ENCODE measurements around the gene IFI27.

Gene IFI27

DNA sequence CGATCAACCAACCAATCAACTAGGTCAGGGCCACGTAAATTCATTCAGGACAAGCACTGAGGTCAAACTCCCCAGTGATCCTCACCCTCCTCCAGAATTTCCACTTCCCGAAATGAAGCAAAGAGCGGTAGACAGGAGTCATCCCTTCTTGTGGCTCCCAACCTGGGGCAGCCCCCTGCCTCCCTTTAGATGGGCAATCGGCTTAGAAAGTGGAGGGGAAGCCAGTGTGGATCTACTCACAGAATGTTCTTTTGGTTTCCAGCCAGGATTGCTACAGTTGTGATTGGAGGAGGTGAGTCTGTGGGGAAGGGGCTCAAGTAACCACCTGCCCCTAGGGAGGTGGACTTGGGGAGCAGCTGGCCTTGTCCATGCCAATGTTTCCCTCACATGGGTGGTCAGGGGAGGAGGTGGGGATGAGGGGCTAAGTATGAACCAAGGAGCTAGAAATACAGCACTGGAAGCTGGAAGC is 4.1 kb downstream of the IFI27 start:
- no peak for DNase-seq (ENCODE audit: low read depth, low spot score)
- Histone ChIP-seq H3K4me3 (ENCODE audit: low read length) (no peak overlapping the region), H3K27me3 (ENCODE audit: control insufficient read depth, insufficient read depth, low read length) (no peaks in the 10 kb centered on the region), H3K27ac (ENCODE audit: low read length) (no peak overlapping the region), H3K36me3 (ENCODE audit: control insufficient read depth, insufficient read depth, low read length) (no peaks in the 10 kb centered on the region), H3K4me1 (ENCODE audit: control insufficient read depth, insufficient read depth, low read length) (no peaks in the 10 kb centered on the region), H3K9me3 (ENCODE audit: control insufficient read depth, insufficient read depth, low read length) (no peaks in the 10 kb centered on the region)
- no CpG with 5 or more reads among the region's 5 CpGs for WGBS (ENCODE audit: insufficient coverage, insufficient read length)

DNA sequence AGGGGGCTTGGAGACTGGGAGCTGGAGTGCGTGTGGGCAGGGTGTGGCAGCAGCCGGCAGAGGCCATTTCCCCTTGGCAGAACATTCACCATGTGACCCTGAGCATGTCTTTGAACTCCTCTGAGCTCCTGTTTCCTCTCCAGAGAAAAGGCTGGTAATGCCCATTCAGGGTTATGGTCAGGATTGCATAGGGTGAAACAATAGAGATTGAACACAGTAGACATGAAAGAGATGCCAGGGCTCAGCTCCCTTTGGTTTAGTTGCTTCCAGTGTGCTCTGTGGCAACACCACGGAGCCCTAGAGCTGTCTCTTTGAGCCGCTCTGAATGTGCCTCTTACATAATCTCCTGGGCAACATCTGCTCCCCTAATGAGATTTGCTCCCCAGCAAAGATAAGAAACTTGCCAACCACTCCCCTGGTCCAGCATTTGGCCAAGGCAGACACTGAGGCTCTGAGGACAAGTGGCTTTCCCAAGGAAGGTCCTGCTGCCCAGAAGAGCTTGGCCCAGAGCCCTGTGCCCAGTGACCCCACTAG is 4.6 kb downstream of the IFI27 start:
- Histone ChIP-seq H3K27me3 (ENCODE audit: control insufficient read depth, insufficient read depth, low read length) (no peaks in the 10 kb centered on the region), H3K27ac (ENCODE audit: low read length) (no peak overlapping the region), H3K36me3 (ENCODE audit: control insufficient read depth, insufficient read depth, low read length) (no peaks in the 10 kb centered on the region), H3K9me3 (ENCODE audit: control insufficient read depth, insufficient read depth, low read length) (no peaks in the 10 kb centered on the region), H3K4me3 (ENCODE audit: low read length) (no peak overlapping the region), H3K4me1 (ENCODE audit: control insufficient read depth, insufficient read depth, low read length) (no peaks in the 10 kb centered on the region)
- no peak for DNase-seq (ENCODE audit: low read depth, low spot score)
- WGBS (ENCODE audit: insufficient coverage, insufficient read length), result no CpG with 5 or more reads among the region's 4 CpGs

DNA sequence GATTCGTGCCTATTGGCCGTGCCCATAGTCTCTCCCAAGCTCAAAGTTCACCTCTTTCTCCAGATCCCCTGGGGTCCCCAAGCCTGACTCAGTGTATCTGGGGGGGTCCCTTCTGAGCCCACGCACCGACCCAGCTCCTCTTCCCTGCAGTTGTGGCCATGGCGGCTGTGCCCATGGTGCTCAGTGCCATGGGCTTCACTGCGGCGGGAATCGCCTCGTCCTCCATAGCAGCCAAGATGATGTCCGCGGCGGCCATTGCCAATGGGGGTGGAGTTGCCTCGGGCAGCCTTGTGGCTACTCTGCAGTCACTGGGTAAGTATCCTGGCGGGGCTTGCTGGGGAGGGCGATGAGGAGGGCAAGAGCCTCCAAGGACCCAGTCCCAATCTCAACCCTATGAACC is 5.1 kb downstream of the IFI27 start:
- Histone ChIP-seq H3K27me3 (ENCODE audit: control insufficient read depth, insufficient read depth, low read length) (no peaks in the 10 kb centered on the region), H3K27ac (ENCODE audit: low read length) (no peak overlapping the region), H3K4me1 (ENCODE audit: control insufficient read depth, insufficient read depth, low read length) (no peaks in the 10 kb centered on the region), H3K36me3 (ENCODE audit: control insufficient read depth, insufficient read depth, low read length) (no peaks in the 10 kb centered on the region), H3K9me3 (ENCODE audit: control insufficient read depth, insufficient read depth, low read length) (no peaks in the 10 kb centered on the region), H3K4me3 (ENCODE audit: low read length) (no peak overlapping the region)
- DNase-seq (ENCODE audit: low read depth, low spot score), result no peak
- whole genome bisulfite sequencing (ENCODE audit: insufficient coverage, insufficient read length), result no CpG with 5 or more reads among the region's 15 CpGs

DNA sequence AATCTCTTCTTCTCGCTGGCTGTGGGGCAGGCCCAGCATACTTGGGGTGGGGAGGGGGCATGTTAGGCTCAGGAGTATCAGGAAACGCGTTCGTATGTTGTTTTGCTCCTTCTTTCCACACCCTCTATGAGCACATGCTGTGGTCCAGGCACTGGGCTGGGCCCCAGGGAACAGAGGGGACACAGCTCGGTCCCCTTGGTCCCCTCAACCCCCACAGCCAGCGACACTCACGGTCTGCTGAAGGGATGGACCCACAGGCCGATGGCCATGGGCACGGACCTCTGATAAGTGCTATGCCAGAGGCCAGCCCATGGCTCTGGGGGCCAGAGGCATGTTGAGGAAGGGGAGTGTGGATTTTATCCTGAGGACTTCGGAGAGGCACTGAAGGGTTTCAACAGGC is 6.2 kb downstream of the IFI27 start:
- Histone ChIP-seq H3K36me3 (ENCODE audit: control insufficient read depth, insufficient read depth, low read length) (no peaks in the 10 kb centered on the region), H3K9me3 (ENCODE audit: control insufficient read depth, insufficient read depth, low read length) (no peaks in the 10 kb centered on the region), H3K27me3 (ENCODE audit: control insufficient read depth, insufficient read depth, low read length) (no peaks in the 10 kb centered on the region), H3K27ac (ENCODE audit: low read length) (no peak overlapping the region), H3K4me3 (ENCODE audit: low read length) (no peak overlapping the region), H3K4me1 (ENCODE audit: control insufficient read depth, insufficient read depth, low read length) (no peaks in the 10 kb centered on the region)
- WGBS (ENCODE audit: insufficient coverage, insufficient read length), result no CpG with 5 or more reads among the region's 10 CpGs
- DNase-seq (ENCODE audit: low read depth, low spot score), result no peak

DNA sequence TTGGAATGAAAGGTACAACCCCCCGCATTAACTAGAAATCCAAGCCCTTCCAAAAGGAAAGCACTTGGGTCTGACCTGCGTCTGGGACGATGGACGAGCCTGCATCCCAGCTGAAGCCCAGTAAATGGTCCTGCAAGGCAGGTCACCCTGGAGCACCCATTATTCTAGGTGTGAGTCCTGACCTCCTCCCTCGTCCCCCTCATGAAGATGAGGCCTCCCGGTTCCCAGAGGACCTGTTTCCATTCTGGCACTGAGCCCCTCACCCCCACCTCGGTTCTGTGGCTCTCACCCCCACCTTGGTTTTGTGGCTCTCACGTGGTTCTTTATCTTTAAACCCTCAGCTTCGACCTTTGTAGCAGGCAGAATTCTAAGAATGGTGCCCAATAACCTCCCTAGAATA is 7.3 kb downstream of the IFI27 start:
- WGBS (ENCODE audit: insufficient coverage, insufficient read length), result no CpG with 5 or more reads among the region's 9 CpGs
- Histone ChIP-seq H3K27me3 (ENCODE audit: control insufficient read depth, insufficient read depth, low read length) (no peaks in the 10 kb centered on the region), H3K36me3 (ENCODE audit: control insufficient read depth, insufficient read depth, low read length) (no peaks in the 10 kb centered on the region), H3K4me1 (ENCODE audit: control insufficient read depth, insufficient read depth, low read length) (no peaks in the 10 kb centered on the region), H3K9me3 (ENCODE audit: control insufficient read depth, insufficient read depth, low read length) (no peaks in the 10 kb centered on the region), H3K4me3 (ENCODE audit: low read length) (no peak overlapping the region), H3K27ac (ENCODE audit: low read length) (no peak overlapping the region)
- DNase-seq (ENCODE audit: low read depth, low spot score), result no peak

DNA sequence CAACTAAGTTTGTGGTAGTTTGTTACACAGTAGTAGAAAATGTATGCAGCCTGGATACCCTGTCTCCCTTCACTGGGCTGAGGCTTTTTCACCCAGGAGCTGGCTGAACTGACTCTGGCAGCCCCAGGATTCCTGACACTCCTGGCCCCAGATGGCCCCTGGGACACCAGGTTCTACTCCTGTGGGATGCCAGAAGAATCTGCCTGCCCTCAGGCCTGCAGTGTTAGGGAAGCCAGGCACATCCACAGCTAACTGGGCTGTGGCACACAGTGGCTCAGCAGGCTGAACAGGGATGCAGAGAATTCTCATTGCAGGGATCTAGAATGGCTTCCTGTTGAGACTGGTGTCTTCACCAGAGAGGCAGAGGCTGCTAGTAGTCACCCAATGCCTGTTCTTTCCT is 8.5 kb downstream of the IFI27 start:
- Histone ChIP-seq H3K9me3 (ENCODE audit: control insufficient read depth, insufficient read depth, low read length) (no peaks in the 10 kb centered on the region), H3K27me3 (ENCODE audit: control insufficient read depth, insufficient read depth, low read length) (no peaks in the 10 kb centered on the region), H3K36me3 (ENCODE audit: control insufficient read depth, insufficient read depth, low read length) (no peaks in the 10 kb centered on the region), H3K27ac (ENCODE audit: low read length) (no peak overlapping the region), H3K4me1 (ENCODE audit: control insufficient read depth, insufficient read depth, low read length) (no peaks in the 10 kb centered on the region), H3K4me3 (ENCODE audit: low read length) (no peak overlapping the region)
- DNase-seq (ENCODE audit: low read depth, low spot score), result no peak

DNA sequence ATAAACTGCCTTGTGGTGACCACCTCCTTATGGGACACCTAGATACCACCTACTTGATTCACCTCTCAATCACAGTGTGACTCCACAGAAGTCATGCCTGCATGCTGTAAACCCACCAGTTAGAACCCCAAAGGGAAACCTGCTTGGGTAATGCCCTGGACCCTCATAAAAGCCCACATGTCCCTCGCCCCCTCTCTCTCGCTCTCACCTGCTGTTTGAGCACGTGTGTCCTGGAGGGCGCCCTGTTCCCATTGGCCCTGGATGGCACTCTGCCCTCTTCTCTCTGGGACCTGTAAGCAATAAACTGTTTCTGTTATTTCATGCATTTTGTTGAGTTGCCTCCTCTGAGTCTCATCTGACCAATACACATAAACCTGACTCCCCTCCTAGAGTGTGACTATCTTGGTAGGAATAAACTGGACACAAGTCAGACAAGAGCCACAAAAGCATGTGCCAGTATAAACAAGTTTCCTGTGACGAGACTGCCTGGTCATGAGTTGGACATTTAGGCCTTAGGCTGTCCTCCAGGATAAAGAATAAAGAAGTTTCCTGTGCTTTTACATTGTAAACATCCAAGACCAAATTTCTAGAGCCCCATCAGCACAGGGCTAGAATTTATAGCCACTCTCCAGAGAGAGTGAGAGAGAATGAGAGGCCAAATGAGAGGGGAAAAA is 10.3 kb downstream of the IFI27 start:
- Histone ChIP-seq H3K27ac (ENCODE audit: low read length) (no peak overlapping the region), H3K27me3 (ENCODE audit: control insufficient read depth, insufficient read depth, low read length) (no peaks in the 10 kb centered on the region), H3K4me1 (ENCODE audit: control insufficient read depth, insufficient read depth, low read length) (no peaks in the 10 kb centered on the region), H3K9me3 (ENCODE audit: control insufficient read depth, insufficient read depth, low read length) (no peaks in the 10 kb centered on the region), H3K36me3 (ENCODE audit: control insufficient read depth, insufficient read depth, low read length) (no peaks in the 10 kb centered on the region), H3K4me3 (ENCODE audit: low read length) (no peak overlapping the region)
- no peak for DNase-seq (ENCODE audit: low read depth, low spot score)
- WGBS (ENCODE audit: insufficient coverage, insufficient read length), result no CpG with 5 or more reads among the region's 5 CpGs

DNA sequence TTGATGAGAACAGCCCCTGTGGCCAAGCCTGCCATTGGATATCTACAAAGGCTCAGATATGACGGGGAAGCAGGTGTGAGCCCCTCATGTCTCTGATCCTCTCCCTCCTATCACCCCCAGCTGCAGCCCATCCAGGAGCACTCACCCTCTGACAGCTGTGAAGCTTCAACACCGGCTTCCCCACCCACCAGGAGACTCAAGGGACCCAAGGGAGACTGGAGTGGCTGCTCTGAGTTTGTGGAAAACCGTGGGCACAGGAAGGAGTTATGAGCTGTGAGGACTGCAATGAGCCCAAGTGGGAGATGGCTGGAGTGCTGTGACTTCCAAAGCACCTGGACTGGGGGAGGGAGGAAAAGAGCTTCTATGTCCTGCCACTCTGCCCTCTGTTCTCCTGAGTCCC is 10.9 kb downstream of the IFI27 start:
- H3K4me1 ChIP-seq (ENCODE audit: control insufficient read depth, insufficient read depth, low read length), result no peaks in the 10 kb centered on the region
- H3K36me3 ChIP-seq (ENCODE audit: control insufficient read depth, insufficient read depth, low read length), result no peaks in the 10 kb centered on the region
- H3K27me3 ChIP-seq (ENCODE audit: control insufficient read depth, insufficient read depth, low read length), result no peaks in the 10 kb centered on the region
- WGBS (ENCODE audit: insufficient coverage, insufficient read length), result no CpG with 5 or more reads among the region's 3 CpGs
- no peaks in the 10 kb centered on the region for H3K9me3 ChIP-seq (ENCODE audit: control insufficient read depth, insufficient read depth, low read length)
- DNase-seq (ENCODE audit: low read depth, low spot score), result no peak
- H3K4me3 ChIP-seq (ENCODE audit: low read length), result no peak overlapping the region
- H3K27ac ChIP-seq (ENCODE audit: low read length), result no peak overlapping the region

DNA sequence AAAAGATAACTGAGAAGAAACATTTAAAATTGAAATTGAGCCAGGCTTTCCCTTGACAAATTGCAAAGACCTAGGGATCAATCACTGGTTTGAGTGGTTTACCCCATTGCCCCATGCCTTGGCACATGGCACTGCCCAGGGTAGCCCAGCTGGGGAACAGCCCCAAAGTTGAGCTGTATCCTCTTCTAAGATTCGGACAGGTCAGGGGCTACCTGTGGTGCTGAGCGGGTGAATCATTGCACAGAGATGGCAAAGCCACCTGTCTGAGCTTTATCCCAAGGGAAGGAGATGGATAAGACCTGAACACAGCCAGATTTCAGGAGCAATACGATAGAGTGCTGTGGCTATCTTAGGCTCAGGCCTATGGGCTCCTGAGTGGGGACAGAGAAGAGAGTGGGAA is 11.9 kb downstream of the IFI27 start:
- Histone ChIP-seq H3K27ac (ENCODE audit: low read length) (no peak overlapping the region), H3K36me3 (ENCODE audit: control insufficient read depth, insufficient read depth, low read length) (no peaks in the 10 kb centered on the region), H3K4me1 (ENCODE audit: control insufficient read depth, insufficient read depth, low read length) (no peaks in the 10 kb centered on the region), H3K9me3 (ENCODE audit: control insufficient read depth, insufficient read depth, low read length) (no peaks in the 10 kb centered on the region), H3K4me3 (ENCODE audit: low read length) (no peak overlapping the region), H3K27me3 (ENCODE audit: control insufficient read depth, insufficient read depth, low read length) (no peaks in the 10 kb centered on the region)
- WGBS (ENCODE audit: insufficient coverage, insufficient read length), result no CpG with 5 or more reads among the region's 3 CpGs
- DNase-seq (ENCODE audit: low read depth, low spot score), result no peak

DNA sequence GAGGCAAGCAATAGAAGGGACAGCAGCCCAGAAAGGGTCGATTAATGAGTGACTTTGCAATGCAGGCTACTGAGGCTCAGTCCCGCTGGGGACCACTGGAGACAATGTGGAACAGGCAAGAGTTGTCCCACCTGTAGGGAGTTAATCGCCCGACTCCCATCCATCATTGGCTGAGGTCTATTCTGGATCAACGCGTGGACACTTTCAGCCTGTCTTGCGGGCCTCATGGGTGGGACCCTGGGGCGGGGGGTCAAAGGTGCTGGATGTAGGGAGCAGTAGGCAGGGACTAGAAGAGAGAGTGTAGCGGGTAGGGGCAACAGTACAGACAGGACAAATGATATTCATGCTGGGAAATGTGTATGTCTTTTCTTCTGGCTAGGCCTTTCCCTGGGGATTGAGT is 12.8 kb downstream of the IFI27 start:
- no peaks in the 10 kb centered on the region for H3K4me1 ChIP-seq (ENCODE audit: control insufficient read depth, insufficient read depth, low read length)
- no peaks in the 10 kb centered on the region for H3K27me3 ChIP-seq (ENCODE audit: control insufficient read depth, insufficient read depth, low read length)
- DNase-seq (ENCODE audit: low read depth, low spot score), result no peak
- no peak overlapping the region for H3K4me3 ChIP-seq (ENCODE audit: low read length)
- H3K36me3 ChIP-seq (ENCODE audit: control insufficient read depth, insufficient read depth, low read length), result no peaks in the 10 kb centered on the region
- H3K9me3 ChIP-seq (ENCODE audit: control insufficient read depth, insufficient read depth, low read length), result no peaks in the 10 kb centered on the region
- no peak overlapping the region for H3K27ac ChIP-seq (ENCODE audit: low read length)
- no CpG with 5 or more reads among the region's 9 CpGs for WGBS (ENCODE audit: insufficient coverage, insufficient read length)

DNA sequence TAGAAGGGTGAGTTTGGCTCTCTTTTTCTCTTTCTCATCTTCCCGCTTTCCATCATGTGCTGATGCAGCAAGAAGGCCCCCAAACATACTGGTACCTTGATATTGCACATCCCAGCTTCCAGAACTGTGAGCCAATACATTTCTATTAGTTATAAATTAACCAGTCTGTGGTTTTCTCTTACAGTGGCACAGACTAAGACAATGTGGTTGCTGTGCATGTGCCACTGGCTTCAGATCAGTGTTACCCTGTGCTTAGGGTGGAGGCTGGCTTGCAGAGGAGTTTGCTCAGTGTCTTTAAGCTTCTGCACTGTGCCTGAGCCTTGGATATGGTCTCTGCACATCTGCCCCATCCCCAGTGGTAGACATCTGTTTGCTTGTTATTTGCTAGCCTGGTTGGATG is 13.3 kb downstream of the IFI27 start:
- H3K36me3 ChIP-seq (ENCODE audit: control insufficient read depth, insufficient read depth, low read length), result no peaks in the 10 kb centered on the region
- no peak overlapping the region for H3K4me3 ChIP-seq (ENCODE audit: low read length)
- DNase-seq (ENCODE audit: low read depth, low spot score), result no peak
- H3K27me3 ChIP-seq (ENCODE audit: control insufficient read depth, insufficient read depth, low read length), result no peaks in the 10 kb centered on the region
- H3K27ac ChIP-seq (ENCODE audit: low read length), result no peak overlapping the region
- WGBS (ENCODE audit: insufficient coverage, insufficient read length), result no CpG with 5 or more reads among the region's 1 CpG
- H3K4me1 ChIP-seq (ENCODE audit: control insufficient read depth, insufficient read depth, low read length), result no peaks in the 10 kb centered on the region
- H3K9me3 ChIP-seq (ENCODE audit: control insufficient read depth, insufficient read depth, low read length), result no peaks in the 10 kb centered on the region
